HG02678 (cell line): Measurements from ENCODE around the gene PTPRA.

Experiments used
- ATAC-seq: cut with Tn5 transposase; IDR thresholded peaks from one replicate; pipeline ENCODE4 v1.9.1; 2021; ENCODE audit warnings: mild to moderate bottlenecking, moderate library complexity; ENCODE audit not compliant: unreplicated experiment

Gene PTPRA

GRCh38 chr20:3085571-3086072 is 212.3 kb downstream of the PTPRA start:
- ATAC-seq: no peak

GRCh38 chr20:3088031-3088430 is 214.8 kb downstream of the PTPRA start:
- no peak for ATAC-seq
